Upper lobe of left lung (tissue), 6 donors: ENCODE measurements around the gene ADAM15. TPM values are rescaled to one million over a fixed set of nuclear protein-coding genes. Genes with fewer than 3 reads are reported as not detected.

Source experiments
- ATAC-seq, 2 donors: fragments of 200-7000 bp; cut with Tn5 transposase; one replicate each; pipeline ENCODE4 v1.9.1; 2022; ENCODE audit warnings: mild to moderate bottlenecking in 2 of 2, moderate library complexity in 2 of 2; ENCODE audit not compliant: low FRiP score in 2 of 2
- DNase-seq, 2 donors: peaks; one replicate each; pipeline ENCODE4 v3.0.0-alpha.2; 2019 to 2020
- H3K27ac ChIP-seq, 4 donors: fragments of 200-600 bp; sonication (generic); one replicate each; pipeline ENCODE4 v1.5.1; 2016 to 2019
- H3K27me3 ChIP-seq, 4 donors: fragments of 200-600 bp; sonication (generic); one replicate each; pipeline ENCODE4 v1.5.1; 2017 to 2019
- H3K36me3 ChIP-seq, 4 donors: fragments of 200-600 bp; sonication (generic); one replicate each; pipeline ENCODE4 v1.5.1; 2016 to 2019
- H3K4me1 ChIP-seq, 4 donors: fragments of 200-600 bp; sonication (generic); one replicate each; pipeline ENCODE4 v1.5.1; 2018 to 2019
- H3K4me3 ChIP-seq, 4 donors: fragments of 200-600 bp; sonication (generic); one replicate each; pipeline ENCODE4 v1.5.1; 2017 to 2019; ENCODE audit warnings: mild to moderate bottlenecking in 2 of 4, moderate library complexity in 1 of 4
- H3K9me3 ChIP-seq, 4 donors: fragments of 200-600 bp; sonication (generic); one replicate each; pipeline ENCODE4 v1.5.1; 2018 to 2019
- CTCF ChIP-seq, 6 experiments: fragments of 450-650 bp in 4 of 6; fragments of 200-600 bp in 2 of 6; sonication (generic) in 2 of 6; IDR thresholded peaks; one replicate each; pipeline ENCODE4 v1.5.1; 2016 to 2019; ENCODE audit warnings: antibody characterized with exemption in 6 of 6
- EP300 ChIP-seq, 4 donors: sonication (generic); formaldehyde crosslinking; IDR thresholded peaks; one replicate each; pipeline ENCODE4 v1.5.1; 2017; ENCODE audit warnings: antibody characterized with exemption in 4 of 4, control low read depth in 2 of 4
- POLR2A ChIP-seq, 4 donors: fragments of 450-650 bp; IDR thresholded peaks; one replicate each; pipeline ENCODE4 v1.5.1; 2016 to 2017; ENCODE audit warnings: antibody characterized with exemption in 4 of 4, mild to moderate bottlenecking in 2 of 4
- POLR2AphosphoS5 ChIP-seq, 2 donors: sonication (generic); formaldehyde crosslinking; IDR thresholded peaks; one replicate each; pipeline ENCODE4 v1.5.1; 2017; ENCODE audit warnings: antibody characterized with exemption in 2 of 2
- WGBS, 2 donors: methylation state at CpG; one replicate each; pipeline ENCODE4 v1.1.5; 2017 to 2018; 5-methylcytosine and 5-hydroxymethylcytosine counted together
- total RNA-seq, 6 donors: library from RNA; depleted of rRNA in 4 of 6; stranded (reverse); fragments of >200 nt in 4 of 6; gene quantifications; one replicate each; pipeline versions ENCODE4 v1.1.0 to v1.2.1, GENCODE V29; 2016 to 2021
- donor health status: DM: no; HTN: no; CAD: no; lungs with moderate emphysema.
- donor health status: DM: no; HTN: yes; CAD: no; lungs with severe emphysema.

ADAM15 gene
- total RNA-seq, 6 donors from 2014 or later = 52.1 to 246 (median 106) TPM

GRCh38 chr1:155006601-155007101, 44.5 kb upstream of the ADAM15 start:
- peaks cover 0 to 8% (median 4%) of the 10 kb centered on the region in 4 donors for H3K36me3 ChIP-seq
- 11 to 17% methylated on average over 2 of the region's 2 CpGs for WGBS, 2 donors
- TF ChIP-seq CTCF (IDR thresholded peaks at IDR 0.05) (no peak), POLR2A (IDR thresholded peaks at IDR 0.05) (no peak), EP300 (IDR thresholded peaks at IDR 0.05) (no peak)
- peaks cover 59 to 79% (median 77%) of the 10 kb centered on the region in 4 donors for H3K4me1 ChIP-seq
- DNase-seq (peak in 1 of 2 donors; percentile 66), ATAC-seq (no peak)
- H3K27me3 ChIP-seq = no peaks in the 10 kb centered on the region
- H3K9me3 ChIP-seq = no peaks in the 10 kb centered on the region
- peak overlapping the region in 1 of 4 donors; percentile 94 for H3K4me3 ChIP-seq
- H3K27ac ChIP-seq = peak overlapping the region; percentile 93 to 100 (median 96)

- DNase-seq (no peak), ATAC-seq (no peak)
- peak overlapping the region in 2 of 4 donors; percentile 44 to 49 for H3K4me3 ChIP-seq
- peaks cover 0 to 8% (median 4%) of the 10 kb centered on the region in 4 donors for H3K36me3 ChIP-seq
- TF ChIP-seq CTCF (IDR thresholded peaks at IDR 0.05) (no peak), POLR2AphosphoS5 (IDR thresholded peaks at IDR 0.05) (no peak), POLR2A (IDR thresholded peaks at IDR 0.05) (no peak), EP300 (IDR thresholded peaks at IDR 0.05) (no peak)
- WGBS, 2 donors = 55 to 64% methylated on average over 4 to 6 of the region's 6 CpGs
- no peaks in the 10 kb centered on the region for H3K9me3 ChIP-seq
- peaks cover 66 to 86% (median 84%) of the 10 kb centered on the region in 4 donors for H3K4me1 ChIP-seq
- no peaks in the 10 kb centered on the region for H3K27me3 ChIP-seq
- peak overlapping the region; percentile 93 to 100 (median 96) for H3K27ac ChIP-seq
Measured at GRCh38 chr1:155007251-155007828, 43.8 kb upstream of the ADAM15 start.

GRCh38 chr1:155008015-155008941, 42.8 kb upstream of the ADAM15 start:
- Histone ChIP-seq H3K4me3 (peak overlapping the region in 3 of 4 donors; percentile 20 to 49 (median 44)), H3K9me3 (no peaks in the 10 kb centered on the region), H3K4me1 (peaks cover 73 to 95% (median 93%) of the 10 kb centered on the region in 4 donors), H3K27me3 (no peaks in the 10 kb centered on the region), H3K36me3 (peaks cover 0 to 8% (median 4%) of the 10 kb centered on the region in 4 donors), H3K27ac (peak overlapping the region; percentile 93 to 100 (median 96))
- WGBS, 2 donors = 41 to 50% methylated on average over 3 to 15 of the region's 16 CpGs
- DNase-seq = peak; percentile 79 to 81
- ATAC-seq = no peak
- no peak for TF ChIP-seq POLR2AphosphoS5 (IDR thresholded peaks at IDR 0.05)
- no peak for TF ChIP-seq POLR2A (IDR thresholded peaks at IDR 0.05)
- no peak for TF ChIP-seq CTCF (IDR thresholded peaks at IDR 0.05)
- TF ChIP-seq EP300 (IDR thresholded peaks at IDR 0.05) = no peak

GRCh38 chr1:155009221-155009711, 41.9 kb upstream of the ADAM15 start:
- no peak for DNase-seq
- TF ChIP-seq CTCF (IDR thresholded peaks at IDR 0.05) (no peak), EP300 (IDR thresholded peaks at IDR 0.05) (no peak), POLR2AphosphoS5 (IDR thresholded peaks at IDR 0.05) (no peak), POLR2A (IDR thresholded peaks at IDR 0.05) (no peak)
- WGBS, 2 donors = 66 to 71% methylated on average over 3 to 9 of the region's 12 CpGs
- peak overlapping the region in 3 of 4 donors; percentile 20 to 49 (median 44) for H3K4me3 ChIP-seq
- peaks cover 80 to 98% (median 97%) of the 10 kb centered on the region in 4 donors for H3K4me1 ChIP-seq
- H3K36me3 ChIP-seq = peaks cover 0 to 11% (median 5%) of the 10 kb centered on the region in 4 donors
- ATAC-seq = no peak
- H3K27me3 ChIP-seq = no peaks in the 10 kb centered on the region
- H3K27ac ChIP-seq = peak overlapping the region; percentile 93 to 100 (median 96)
- H3K9me3 ChIP-seq = no peaks in the 10 kb centered on the region
